Activated CD8-positive, alpha-beta memory T cell treated with anti-CD3 and anti-CD28 coated beads for 48 hours (primary cell): ENCODE data around the gene SMPX.

ENCODE experiments used
- DNase-seq, 3 experiments: peaks; one replicate each; pipeline ENCODE4 v3.0.0-alpha.2; 2020; ENCODE audit warnings: low read depth in 2 of 3, low spot score in 2 of 3

The SMPX gene

GRCh38 chrX:21658152-21658737, 99.7 kb downstream of the SMPX start, which contains the start of gene KLHL34:
TSS of gene KLHL34 (minus strand) at chrX:21658330. CDS start at chrX:21657788, 542 bp downstream.
- no peak for DNase-seq

GRCh38 chrX:21657318-21658151, 100.4 kb downstream of the SMPX start:
- DNase-seq = no peak

GRCh38 chrX:21656587-21657317, 101.2 kb downstream of the SMPX start:
- DNase-seq = no peak
